GM19324 (cell line): ENCODE measurements around the gene TYK2.
"Not testable (repeated sequence)": the region's sequence is repeated elsewhere in the genome, so short reads cannot be mapped to it uniquely, and the experiment has no call there.

Experiments
- ATAC-seq: cut with Tn5 transposase; IDR thresholded peaks from one replicate; pipeline ENCODE4 v1.9.1; 2021; ENCODE audit warnings: mild to moderate bottlenecking, moderate library complexity; ENCODE audit not compliant: unreplicated experiment, low FRiP score

TYK2 gene

DNA sequence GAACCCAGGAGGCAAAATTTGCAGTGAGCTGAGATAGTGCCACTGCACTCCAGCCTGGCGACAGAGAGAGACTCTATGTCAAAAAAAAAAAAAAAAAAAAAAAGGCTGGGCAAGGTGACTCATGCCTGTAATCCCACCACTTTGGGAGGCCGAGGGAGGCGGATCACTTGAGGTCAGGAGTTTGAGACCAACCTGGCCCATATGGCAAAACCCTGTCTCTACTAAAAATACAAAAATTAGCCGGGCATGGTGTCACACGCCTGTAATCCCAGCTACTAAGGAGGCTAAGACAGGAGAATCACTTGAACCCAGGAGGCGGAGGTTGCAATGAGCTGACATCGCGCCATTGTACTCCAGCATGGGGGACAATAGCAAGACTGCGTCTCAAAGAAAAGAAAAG is 43.6 kb downstream of the TYK2 start:
- ATAC-seq, result not testable (repeated sequence)

DNA sequence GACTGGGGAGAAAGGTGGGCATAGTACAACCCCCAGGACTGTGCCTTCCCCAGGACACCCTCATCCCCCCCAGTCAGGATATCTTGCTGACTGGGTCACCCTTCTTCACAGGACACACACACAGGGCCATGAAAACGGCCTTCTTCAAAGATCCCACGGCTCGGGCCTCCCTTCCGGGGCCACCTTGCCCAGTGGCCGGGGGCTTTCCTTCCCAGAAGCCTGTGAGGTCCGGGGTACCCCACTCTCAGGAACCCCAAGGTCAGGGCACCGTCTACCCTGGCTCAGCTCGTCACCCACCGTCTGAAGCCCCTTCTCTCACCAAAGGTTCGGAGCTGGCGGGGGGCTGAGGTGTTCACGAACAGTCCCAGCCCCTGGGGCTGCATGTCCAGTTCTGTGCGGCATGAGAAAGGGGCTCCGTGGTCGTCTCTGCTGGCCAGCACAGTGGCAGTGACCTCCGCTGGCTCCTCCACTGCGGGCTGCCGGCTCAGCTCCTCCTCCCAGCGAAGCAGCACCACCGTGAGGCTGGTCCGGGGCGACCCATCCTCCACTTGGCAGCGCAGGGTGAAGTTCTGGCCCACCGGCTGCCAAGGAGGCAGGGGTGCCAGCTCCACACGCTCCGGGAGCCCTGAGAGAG is 44.9 kb downstream of the TYK2 start:
- no peak for ATAC-seq

GRCh38 chr19:10334588-10335351 is 45.6 kb downstream of the TYK2 start:
- ATAC-seq, result no peak

- no peak for ATAC-seq
Measured at GRCh38 chr19:10333758-10334587, 46.4 kb downstream of the TYK2 start.

DNA sequence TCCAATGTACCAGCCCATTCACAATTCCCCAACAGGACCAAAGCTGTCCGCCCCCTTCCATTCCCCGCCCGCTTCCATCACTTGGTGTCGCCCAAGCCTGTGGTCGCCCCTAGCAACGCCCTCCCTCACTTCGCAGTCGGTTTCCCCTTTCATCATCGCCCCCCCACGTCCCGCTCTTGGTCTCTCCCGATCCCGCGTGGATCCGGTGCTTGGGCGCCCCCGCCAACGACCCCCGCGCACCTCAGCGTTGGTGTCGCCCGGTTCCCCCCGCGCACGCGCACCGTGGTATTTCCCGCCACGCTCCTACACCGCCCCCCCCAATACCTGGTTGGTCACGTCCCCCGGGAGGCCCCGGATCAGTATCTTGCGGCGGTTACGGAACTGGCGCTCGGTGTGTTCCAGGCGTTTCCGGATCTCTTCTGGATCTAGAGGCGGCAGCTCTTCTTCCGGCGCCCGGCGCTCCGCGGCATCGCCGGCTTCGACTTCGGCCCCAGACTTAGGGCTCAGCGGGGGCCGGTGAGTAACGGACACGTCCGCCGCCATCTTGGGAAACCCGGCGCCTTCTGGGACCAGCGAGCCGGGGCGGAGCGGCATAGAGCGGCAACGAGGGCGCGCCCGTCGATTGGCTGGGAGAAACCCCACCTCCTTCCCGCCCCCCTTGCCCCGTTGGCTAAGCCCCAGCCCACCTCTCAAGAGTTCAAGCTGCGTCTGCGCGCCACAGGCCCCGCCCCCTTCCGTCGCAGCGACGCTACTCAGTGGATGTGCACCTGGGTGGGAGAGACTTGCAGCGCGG is 47.2 kb downstream of the TYK2 start, which contains the start of gene RAVER1:
TSS of gene RAVER1 (minus strand) at position 565 of the 793 bp plus-strand sequence. CDS start at position 543, 22 bp downstream.
- ATAC-seq, result peak; percentile 89

DNA sequence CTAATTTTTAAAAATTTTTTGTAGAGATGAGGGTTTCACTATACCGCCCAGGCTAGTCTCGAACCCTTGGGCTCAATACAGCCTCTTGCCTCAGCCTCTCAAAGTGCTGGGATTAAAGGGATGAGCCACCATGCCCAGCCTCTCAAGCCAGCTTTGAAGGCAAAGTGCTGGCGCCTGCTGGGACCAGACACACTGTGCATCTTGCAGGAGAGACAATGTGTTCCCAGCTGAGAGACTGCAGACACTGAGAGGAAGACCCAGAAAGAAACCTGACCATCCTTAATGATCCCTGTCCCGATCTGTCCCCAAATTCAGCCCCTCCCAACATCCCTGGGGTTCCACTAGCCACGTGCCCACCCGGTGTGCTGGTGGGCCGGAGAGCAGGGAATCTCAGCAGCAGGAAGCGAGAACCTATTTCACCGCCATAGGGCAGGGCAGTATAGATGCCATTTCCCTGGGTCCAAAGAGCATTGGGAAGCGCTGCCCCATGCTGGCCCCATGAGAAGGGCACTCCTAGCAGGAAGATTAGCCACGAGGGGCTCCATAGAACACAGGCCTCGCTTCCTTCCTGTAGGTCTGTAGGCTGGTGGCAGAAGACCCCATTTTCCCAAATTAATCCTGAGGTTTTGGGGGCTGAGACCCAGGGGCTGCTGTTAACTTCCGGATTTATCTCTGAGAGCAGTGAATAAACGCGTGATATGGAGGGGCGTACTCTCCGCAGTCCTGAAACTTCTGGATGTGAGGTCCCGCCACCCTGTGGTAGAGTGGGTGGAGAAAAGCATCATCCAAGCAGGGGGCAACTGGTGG is 48.0 kb downstream of the TYK2 start:
- ATAC-seq, result no peak

DNA sequence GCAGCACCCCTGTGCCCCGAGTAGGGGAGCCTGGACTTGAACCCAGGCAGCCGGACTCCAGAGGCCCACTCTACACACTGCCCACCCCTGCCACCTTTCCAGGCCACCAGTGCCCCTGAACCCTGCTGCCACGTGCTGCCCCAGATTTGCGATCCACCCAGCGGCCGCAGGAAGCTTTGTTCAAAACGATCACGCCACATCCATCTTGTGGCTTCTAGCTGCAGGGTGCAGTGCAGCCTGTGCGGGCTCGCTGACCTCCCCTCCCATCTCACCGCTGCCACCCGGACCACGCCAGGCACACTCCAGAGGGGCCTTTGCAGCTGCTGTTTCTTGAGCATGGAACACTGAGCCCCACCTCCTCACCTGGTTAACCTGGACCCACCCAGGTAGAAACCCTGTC is 50.8 kb downstream of the TYK2 start:
- ATAC-seq, result no peak

GRCh38 chr19:10328558-10329429 is 51.6 kb downstream of the TYK2 start:
- ATAC-seq, result no peak

- ATAC-seq, result no peak
Measured at GRCh38 chr19:10327793-10328192, 52.6 kb downstream of the TYK2 start.

DNA sequence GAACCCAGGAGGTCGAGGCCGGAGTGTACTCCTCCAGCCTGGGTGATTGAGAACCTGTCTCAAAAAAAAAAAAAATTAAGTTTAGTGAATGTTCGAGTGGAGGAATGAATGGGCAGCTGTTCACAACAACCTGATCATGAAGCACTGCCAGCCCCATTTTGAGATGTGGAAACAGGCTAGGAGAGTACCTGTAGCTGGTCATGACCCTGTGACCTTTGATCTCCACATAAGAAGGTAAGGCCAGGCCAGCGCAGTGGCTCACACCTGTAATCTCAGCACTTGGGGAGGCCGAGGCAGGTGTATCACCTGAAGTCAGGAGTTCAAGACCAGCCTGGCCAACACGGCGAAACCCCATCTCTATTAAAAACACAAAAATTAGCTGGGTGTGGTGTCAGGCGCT is 54.6 kb downstream of the TYK2 start:
- ATAC-seq, result no peak

GRCh38 chr19:10321874-10322835 is 58.2 kb downstream of the TYK2 start:
- no peak for ATAC-seq

- ATAC-seq, result no peak
Measured at GRCh38 chr19:10321417-10321797, 59.0 kb downstream of the TYK2 start.

DNA sequence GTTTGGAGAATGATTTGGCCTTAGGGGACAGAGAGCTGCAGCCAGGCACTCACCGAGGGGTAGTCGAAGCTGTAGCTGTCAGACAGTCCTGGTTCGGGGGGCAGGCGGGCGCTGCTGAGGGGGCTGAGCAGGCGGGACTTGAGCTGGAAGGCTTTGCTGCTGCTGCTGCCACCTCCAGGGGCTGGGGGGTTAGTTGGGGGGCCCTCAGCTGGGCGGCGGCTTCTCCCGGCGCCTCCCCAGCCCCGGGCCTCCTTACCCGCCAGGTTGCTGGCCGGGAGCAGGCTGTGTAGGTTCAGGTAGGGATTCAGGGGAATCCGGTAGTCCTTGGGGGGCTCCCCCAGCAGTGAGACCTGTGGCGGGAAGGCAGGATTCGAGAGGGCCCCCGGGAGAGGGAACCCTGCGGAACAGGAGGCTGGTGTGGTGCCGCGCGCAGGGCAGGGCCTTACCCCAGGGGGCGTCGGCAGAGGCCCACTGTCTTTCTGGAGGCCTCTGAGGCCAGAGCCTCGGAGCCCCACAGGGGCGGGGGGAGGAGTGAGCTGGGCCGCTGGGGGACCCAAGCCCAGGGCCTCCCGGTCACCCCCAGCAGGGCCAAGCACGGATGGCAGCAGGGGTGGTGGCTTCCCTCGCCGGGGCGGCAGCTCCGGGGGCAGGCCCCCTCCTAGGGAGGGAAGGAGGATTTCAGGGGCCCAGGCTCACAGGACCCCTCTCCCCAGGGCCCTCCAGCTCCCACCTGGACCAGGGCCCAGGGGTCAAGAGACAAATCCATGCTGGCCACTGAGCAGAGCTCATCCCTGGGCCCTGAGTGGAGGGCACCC is 59.6 kb downstream of the TYK2 start:
- ATAC-seq, result no peak

- no peak for ATAC-seq
Measured at GRCh38 chr19:10318807-10319682, 61.3 kb downstream of the TYK2 start.

GRCh38 chr19:10317857-10318462 is 62.4 kb downstream of the TYK2 start:
- no peak for ATAC-seq
